ENCODE data around the gene FMO1.

The FMO1 gene

GRCh38 chr1:171310661-171311087, 62.4 kb downstream of the FMO1 start:
- Histone ChIP-seq H3K4me3 (ENCODE audit: severe bottlenecking) (no peak overlapping the region), H3K36me3 (ENCODE audit: low read depth) (no peaks in the 10 kb centered on the region), H3K9me3 (ENCODE audit: severe bottlenecking) (no peaks in the 10 kb centered on the region), H3K27me3 (ENCODE audit: insufficient read depth, poor library complexity, severe bottlenecking) (no peaks in the 10 kb centered on the region), H3K4me1 (ENCODE audit: insufficient read depth, poor library complexity, severe bottlenecking) (peaks cover 3% of the 10 kb centered on the region), H3K27ac (ENCODE audit: poor library complexity, severe bottlenecking) (no peak overlapping the region)
- DNase-seq (ENCODE audit: low spot score) (no peak), ATAC-seq (ENCODE audit: low read depth) (no peak)
- no peak for TF ChIP-seq CTCF (IDR thresholded peaks at IDR 0.05; ENCODE audit: poor library complexity, severe bottlenecking)

- ATAC-seq (ENCODE audit: low read depth) (no peak), DNase-seq (ENCODE audit: low spot score) (no peak)
- H3K36me3 ChIP-seq (ENCODE audit: low read depth), result no peaks in the 10 kb centered on the region
- peaks cover 3% of the 10 kb centered on the region for H3K4me1 ChIP-seq (ENCODE audit: insufficient read depth, poor library complexity, severe bottlenecking)
- H3K27me3 ChIP-seq (ENCODE audit: insufficient read depth, poor library complexity, severe bottlenecking), result no peaks in the 10 kb centered on the region
- TF ChIP-seq CTCF (IDR thresholded peaks at IDR 0.05; ENCODE audit: poor library complexity, severe bottlenecking), result no peak
- no peak overlapping the region for H3K27ac ChIP-seq (ENCODE audit: poor library complexity, severe bottlenecking)
- no peak overlapping the region for H3K4me3 ChIP-seq (ENCODE audit: severe bottlenecking)
- no peaks in the 10 kb centered on the region for H3K9me3 ChIP-seq (ENCODE audit: severe bottlenecking)
Observed at GRCh38 chr1:171311771-171312558, 63.7 kb downstream of the FMO1 start.

GRCh38 chr1:171313319-171313834, 65.1 kb downstream of the FMO1 start:
- no peak overlapping the region for H3K4me3 ChIP-seq (ENCODE audit: severe bottlenecking)
- no peaks in the 10 kb centered on the region for H3K27me3 ChIP-seq (ENCODE audit: insufficient read depth, poor library complexity, severe bottlenecking)
- DNase-seq (ENCODE audit: low spot score) (no peak), ATAC-seq (ENCODE audit: low read depth) (no peak)
- no peak for TF ChIP-seq CTCF (IDR thresholded peaks at IDR 0.05; ENCODE audit: poor library complexity, severe bottlenecking)
- no peaks in the 10 kb centered on the region for H3K36me3 ChIP-seq (ENCODE audit: low read depth)
- no peaks in the 10 kb centered on the region for H3K9me3 ChIP-seq (ENCODE audit: severe bottlenecking)
- no peak overlapping the region for H3K27ac ChIP-seq (ENCODE audit: poor library complexity, severe bottlenecking)
- peaks cover 3% of the 10 kb centered on the region for H3K4me1 ChIP-seq (ENCODE audit: insufficient read depth, poor library complexity, severe bottlenecking)

- H3K4me1 ChIP-seq (ENCODE audit: insufficient read depth, poor library complexity, severe bottlenecking), result peaks cover 3% of the 10 kb centered on the region
Observed at GRCh38 chr1:171313835-171314320, 65.6 kb downstream of the FMO1 start, which contains the start of gene FMO4. FMO4 (plus strand) TSS chr1:171314183; CDS start chr1:171319826, 5,643 bp downstream.

More at GRCh38 chr1:171313835-171314320, 65.6 kb downstream of the FMO1 start, which contains the start of gene FMO4:
- Histone ChIP-seq H3K36me3 (ENCODE audit: low read depth) (no peaks in the 10 kb centered on the region), H3K4me3 (ENCODE audit: severe bottlenecking) (peak within 1 kb of the TSS; percentile 3), H3K27me3 (ENCODE audit: insufficient read depth, poor library complexity, severe bottlenecking) (no peaks in the 10 kb centered on the region), H3K27ac (ENCODE audit: poor library complexity, severe bottlenecking) (no peak within 1 kb of the TSS), H3K9me3 (ENCODE audit: severe bottlenecking) (no peaks in the 10 kb centered on the region)
- peak; percentile 94 for TF ChIP-seq CTCF (IDR thresholded peaks at IDR 0.05; ENCODE audit: poor library complexity, severe bottlenecking)
- ATAC-seq (ENCODE audit: low read depth) (peak; percentile 100), DNase-seq (ENCODE audit: low spot score) (peak; percentile 83)
